ENCODE results near the gene ALX1.
"Not testable (repeated sequence)": the region's sequence is repeated elsewhere in the genome, so short reads cannot be mapped to it uniquely, and the experiment has no call there.

ALX1 gene

GRCh38 chr12:85308374-85308773 lies 28.4 kb downstream of the ALX1 start:
- no peak for DNase-seq

GRCh38 chr12:85309125-85309566 lies 29.1 kb downstream of the ALX1 start:
- DNase-seq: no peak

GRCh38 chr12:85310025-85310424 lies 30.0 kb downstream of the ALX1 start:
- DNase-seq: no peak

- peak; percentile 1 to 40 (median 40) for DNase-seq
Observed at GRCh38 chr12:85310456-85311076, 30.5 kb downstream of the ALX1 start.

GRCh38 chr12:85317866-85318636 lies 38.0 kb downstream of the ALX1 start:
- DNase-seq: not testable (repeated sequence)

GRCh38 chr12:85322715-85323114 lies 42.7 kb downstream of the ALX1 start:
- no peak for DNase-seq

- DNase-seq: no peak
Observed at GRCh38 chr12:85325442-85325841, 45.4 kb downstream of the ALX1 start.

- no peak for DNase-seq
Observed at GRCh38 chr12:85329913-85330312, 49.9 kb downstream of the ALX1 start.

GRCh38 chr12:85348779-85349178 lies 68.8 kb downstream of the ALX1 start:
- no peak for DNase-seq

DNA sequence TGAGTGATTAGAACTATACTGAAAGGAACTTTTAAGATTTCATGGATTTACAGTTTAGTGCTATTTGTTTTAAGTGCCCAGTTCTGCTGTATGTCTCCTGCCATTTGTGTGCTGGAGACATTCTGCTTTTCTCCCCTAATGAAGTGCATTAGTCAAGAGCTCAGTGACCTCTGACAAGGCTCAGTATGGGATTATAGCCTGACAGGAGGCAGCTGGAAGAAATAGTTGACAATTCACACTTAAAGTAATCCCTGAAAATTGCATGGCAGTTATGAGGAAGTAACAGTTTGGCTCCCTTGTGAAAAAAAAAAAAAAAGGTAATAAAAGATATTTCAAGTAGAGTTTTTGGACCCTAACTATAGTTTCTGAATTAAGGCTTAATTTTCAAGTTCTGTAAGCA lies 70.3 kb downstream of the ALX1 start:
- no peak for DNase-seq

Data from suppressor macrophage treated with lipopolysaccharide for 1 hour (primary cell).